ENCODE data around the gene TRIM40. TPM values are rescaled to one million over a fixed set of nuclear protein-coding genes. Genes with fewer than 3 reads are reported as not detected.

The TRIM40 gene
- total and polyA plus RNA-seq, 2 of the 13 experiments (the other 11 are each of a cell fraction or from before 2014, with no cell fraction given): 0.58 TPM; not detected in 1

DNA sequence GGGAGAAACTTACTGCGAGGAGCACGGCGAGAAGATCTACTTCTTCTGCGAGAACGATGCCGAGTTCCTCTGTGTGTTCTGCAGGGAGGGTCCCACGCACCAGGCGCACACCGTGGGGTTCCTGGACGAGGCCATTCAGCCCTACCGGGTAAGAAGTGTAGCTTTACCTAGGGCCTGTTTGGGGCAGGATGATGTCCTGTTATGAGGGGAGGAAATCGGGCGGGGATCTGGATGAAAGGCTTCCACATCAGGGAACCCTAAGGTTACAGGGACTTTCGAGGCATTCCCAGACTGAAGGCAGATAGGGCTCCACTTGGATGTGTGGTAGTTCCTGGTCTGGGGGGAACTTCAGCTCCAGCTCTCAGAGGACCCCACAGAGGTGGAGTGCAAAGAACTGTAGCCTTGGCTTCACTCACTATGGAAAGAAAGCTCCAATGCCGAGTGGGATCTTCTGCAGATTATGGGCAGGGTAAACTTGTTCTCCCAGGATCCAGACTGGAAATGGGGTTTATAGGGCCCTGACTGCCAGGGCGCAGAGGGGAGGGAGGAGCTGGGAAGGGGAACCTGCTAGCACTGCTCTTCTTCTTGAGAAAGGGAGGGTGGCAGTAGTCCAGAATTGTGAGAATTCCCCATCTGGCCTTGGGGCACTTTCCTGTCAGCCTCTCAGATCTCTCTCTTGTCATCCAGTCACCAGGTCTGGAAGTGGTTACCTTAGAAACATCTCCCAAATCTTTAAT is 28.1 kb downstream of the TRIM40 start (continued):
- TF ChIP-seq, protein P1, sequence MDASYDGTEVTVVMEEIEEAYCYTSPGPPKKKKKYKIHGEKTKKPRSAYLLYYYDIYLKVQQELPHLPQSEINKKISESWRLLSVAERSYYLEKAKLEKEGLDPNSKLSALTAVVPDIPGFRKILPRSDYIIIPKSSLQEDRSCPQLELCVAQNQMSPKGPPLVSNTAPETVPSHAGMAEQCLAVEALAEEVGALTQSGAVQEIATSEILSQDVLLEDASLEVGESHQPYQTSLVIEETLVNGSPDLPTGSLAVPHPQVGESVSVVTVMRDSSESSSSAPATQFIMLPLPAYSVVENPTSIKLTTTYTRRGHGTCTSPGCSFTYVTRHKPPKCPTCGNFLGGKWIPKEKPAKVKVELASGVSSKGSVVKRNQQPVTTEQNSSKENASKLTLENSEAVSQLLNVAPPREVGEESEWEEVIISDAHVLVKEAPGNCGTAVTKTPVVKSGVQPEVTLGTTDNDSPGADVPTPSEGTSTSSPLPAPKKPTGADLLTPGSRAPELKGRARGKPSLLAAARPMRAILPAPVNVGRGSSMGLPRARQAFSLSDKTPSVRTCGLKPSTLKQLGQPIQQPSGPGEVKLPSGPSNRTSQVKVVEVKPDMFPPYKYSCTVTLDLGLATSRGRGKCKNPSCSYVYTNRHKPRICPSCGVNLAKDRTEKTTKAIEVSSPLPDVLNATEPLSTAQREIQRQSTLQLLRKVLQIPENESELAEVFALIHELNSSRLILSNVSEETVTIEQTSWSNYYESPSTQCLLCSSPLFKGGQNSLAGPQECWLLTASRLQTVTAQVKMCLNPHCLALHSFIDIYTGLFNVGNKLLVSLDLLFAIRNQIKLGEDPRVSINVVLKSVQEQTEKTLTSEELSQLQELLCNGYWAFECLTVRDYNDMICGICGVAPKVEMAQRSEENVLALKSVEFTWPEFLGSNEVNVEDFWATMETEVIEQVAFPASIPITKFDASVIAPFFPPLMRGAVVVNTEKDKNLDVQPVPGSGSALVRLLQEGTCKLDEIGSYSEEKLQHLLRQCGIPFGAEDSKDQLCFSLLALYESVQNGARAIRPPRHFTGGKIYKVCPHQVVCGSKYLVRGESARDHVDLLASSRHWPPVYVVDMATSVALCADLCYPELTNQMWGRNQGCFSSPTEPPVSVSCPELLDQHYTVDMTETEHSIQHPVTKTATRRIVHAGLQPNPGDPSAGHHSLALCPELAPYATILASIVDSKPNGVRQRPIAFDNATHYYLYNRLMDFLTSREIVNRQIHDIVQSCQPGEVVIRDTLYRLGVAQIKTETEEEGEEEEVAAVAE (CRISPR knock-in tag; IDR thresholded peaks at IDR 0.05; ENCODE audit: borderline replicate concordance): no peak
- TF ChIP-seq KDM4B (CRISPR knock-in tag; IDR thresholded peaks at IDR 0.05) (no peak), ZNF276 (CRISPR knock-in tag; IDR thresholded peaks at IDR 0.05; ENCODE audit: low read depth) (0 out of 2 replicates have a peak, but pooled peaks have one; percentile 28), SP140L (CRISPR knock-in tag; IDR thresholded peaks at IDR 0.05; ENCODE audit: borderline replicate concordance) (no peak), ZNF558 (CRISPR knock-in tag; IDR thresholded peaks at IDR 0.05; ENCODE audit: borderline replicate concordance) (no peak), ZBTB43 (CRISPR knock-in tag; conservative IDR thresholded peaks at IDR 0.05) (0 out of 2 replicates have a peak, but pooled peaks have one; percentile 5), NFIB (CRISPR knock-in tag; IDR thresholded peaks at IDR 0.05; ENCODE audit: borderline replicate concordance) (0 out of 2 replicates have a peak, but pooled peaks have one; percentile 32), RAD51 (IDR thresholded peaks at IDR 0.05; ENCODE audit: borderline replicate concordance) (no peak), ZNF230 (CRISPR knock-in tag; IDR thresholded peaks at IDR 0.05) (no peak), ZNF484 (CRISPR knock-in tag; IDR thresholded peaks at IDR 0.05; ENCODE audit: borderline replicate concordance, low read depth) (no peak), ZNF569 (CRISPR knock-in tag; IDR thresholded peaks at IDR 0.05; ENCODE audit: borderline replicate concordance) (no peak), RORA (CRISPR knock-in tag; IDR thresholded peaks at IDR 0.05) (no peak), SP5 (CRISPR knock-in tag; IDR thresholded peaks at IDR 0.05; ENCODE audit: borderline replicate concordance, low read depth) (no peak), SOX5 (CRISPR knock-in tag; IDR thresholded peaks at IDR 0.05; ENCODE audit: borderline replicate concordance) (no peak), SKI (IDR thresholded peaks at IDR 0.05; ENCODE audit: partially characterized antibody) (no peak), ZNF777 (CRISPR knock-in tag; IDR thresholded peaks at IDR 0.05) (no peak)
- TF ChIP-seq, protein P2, sequence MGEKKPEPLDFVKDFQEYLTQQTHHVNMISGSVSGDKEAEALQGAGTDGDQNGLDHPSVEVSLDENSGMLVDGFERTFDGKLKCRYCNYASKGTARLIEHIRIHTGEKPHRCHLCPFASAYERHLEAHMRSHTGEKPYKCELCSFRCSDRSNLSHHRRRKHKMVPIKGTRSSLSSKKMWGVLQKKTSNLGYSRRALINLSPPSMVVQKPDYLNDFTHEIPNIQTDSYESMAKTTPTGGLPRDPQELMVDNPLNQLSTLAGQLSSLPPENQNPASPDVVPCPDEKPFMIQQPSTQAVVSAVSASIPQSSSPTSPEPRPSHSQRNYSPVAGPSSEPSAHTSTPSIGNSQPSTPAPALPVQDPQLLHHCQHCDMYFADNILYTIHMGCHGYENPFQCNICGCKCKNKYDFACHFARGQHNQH (CRISPR knock-in tag; IDR thresholded peaks at IDR 0.05): no peak
- TF ChIP-seq, protein P3, sequence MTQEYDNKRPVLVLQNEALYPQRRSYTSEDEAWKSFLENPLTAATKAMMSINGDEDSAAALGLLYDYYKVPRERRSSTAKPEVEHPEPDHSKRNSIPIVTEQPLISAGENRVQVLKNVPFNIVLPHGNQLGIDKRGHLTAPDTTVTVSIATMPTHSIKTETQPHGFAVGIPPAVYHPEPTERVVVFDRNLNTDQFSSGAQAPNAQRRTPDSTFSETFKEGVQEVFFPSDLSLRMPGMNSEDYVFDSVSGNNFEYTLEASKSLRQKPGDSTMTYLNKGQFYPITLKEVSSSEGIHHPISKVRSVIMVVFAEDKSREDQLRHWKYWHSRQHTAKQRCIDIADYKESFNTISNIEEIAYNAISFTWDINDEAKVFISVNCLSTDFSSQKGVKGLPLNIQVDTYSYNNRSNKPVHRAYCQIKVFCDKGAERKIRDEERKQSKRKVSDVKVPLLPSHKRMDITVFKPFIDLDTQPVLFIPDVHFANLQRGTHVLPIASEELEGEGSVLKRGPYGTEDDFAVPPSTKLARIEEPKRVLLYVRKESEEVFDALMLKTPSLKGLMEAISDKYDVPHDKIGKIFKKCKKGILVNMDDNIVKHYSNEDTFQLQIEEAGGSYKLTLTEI (CRISPR knock-in tag; conservative IDR thresholded peaks at IDR 0.05): no peak

Data from HepG2 (cell line).